KBM-7 (cell line): Measurements from ENCODE around the gene ACSBG1.
"Not testable (repeated sequence)": the region's sequence is repeated elsewhere in the genome, so short reads cannot be mapped to it uniquely, and the experiment has no call there.

Source experiments
- DNase-seq: peaks from one replicate; pipeline ENCODE4 v3.0.0-alpha.2; 2015
- in situ Hi-C: fragments of 300-500 bp; cut with MboI; formaldehyde crosslinking; loops from 2 replicates; pipeline ENCODE4 v1.14.3; 2020; ENCODE audit warnings: low sequenced_read_pairs, low pct_unique_long_range_greater_than_20kb, mixed read lengths

Gene ACSBG1

DNA sequence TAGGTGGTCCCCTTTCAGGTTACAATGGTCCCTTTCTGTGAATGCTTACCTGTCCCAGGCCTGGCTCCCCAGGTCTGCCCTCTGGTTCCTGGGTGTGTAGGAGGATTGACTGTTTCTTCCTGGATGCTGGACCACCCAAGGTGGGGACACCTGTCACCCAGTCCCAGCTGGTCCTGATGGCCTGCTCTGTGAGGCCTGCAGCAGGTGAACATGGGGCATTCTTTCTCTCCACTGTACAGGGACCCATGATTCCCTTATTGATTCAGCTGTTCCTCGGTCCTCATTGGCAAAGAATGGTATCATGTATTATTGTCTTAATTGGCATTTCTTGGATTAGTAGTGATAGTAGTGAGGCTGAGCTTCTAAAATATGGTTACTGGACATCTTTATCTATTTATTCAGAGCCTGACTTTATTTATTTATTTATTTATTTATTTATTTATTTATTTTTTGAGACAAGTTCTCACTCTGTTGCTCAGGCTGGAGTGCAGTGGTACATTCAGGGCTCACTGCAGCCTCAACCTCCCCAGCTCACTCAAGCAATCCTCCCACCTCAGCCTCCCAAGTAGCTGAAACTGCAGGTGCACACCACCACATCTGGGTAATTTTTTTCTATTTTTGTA is 21.2 kb upstream of the ACSBG1 start:
- DNase-seq: no peak
- in situ Hi-C loops: no loop called here

DNA sequence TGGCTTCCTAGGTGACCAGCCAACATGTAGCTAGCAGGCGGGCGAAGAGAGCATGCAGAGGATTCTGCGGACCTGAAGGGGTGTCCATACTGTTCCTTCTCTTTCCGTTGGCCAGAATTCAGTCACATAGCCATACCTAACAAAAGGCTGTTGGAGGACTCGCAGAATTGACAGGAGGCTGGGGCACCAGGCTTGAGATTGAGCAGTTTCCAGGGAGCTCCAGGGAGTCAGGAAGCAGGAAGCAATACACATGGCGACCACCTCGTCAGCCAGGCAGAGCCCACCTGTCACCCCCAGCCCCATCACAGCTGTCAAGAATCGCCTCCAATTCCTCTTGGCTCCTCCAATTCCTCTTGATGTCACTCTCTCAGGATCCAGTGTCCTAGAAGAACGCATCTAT is 16.8 kb upstream of the ACSBG1 start:
- in situ Hi-C loops: no loop called here
- no peak for DNase-seq

DNA sequence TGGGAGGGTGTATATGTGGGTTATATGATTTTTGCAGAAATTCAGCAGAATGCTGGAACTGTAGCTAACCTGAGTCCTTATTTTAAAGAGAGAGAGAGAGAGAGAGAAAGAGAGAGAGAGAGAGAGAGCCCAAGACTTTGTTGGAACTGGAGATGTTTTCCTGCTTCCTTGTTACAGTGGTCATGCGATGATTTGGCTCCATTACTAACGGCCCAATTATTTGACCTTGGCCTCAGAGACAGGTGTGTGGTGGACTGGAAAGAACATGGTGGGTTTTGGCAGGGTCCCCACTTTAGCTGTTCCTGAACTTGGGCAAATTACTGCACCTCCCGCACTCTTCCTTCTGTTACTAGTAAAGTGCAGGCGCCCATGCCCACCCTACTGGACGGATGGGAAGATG is 14.8 kb upstream of the ACSBG1 start:
- in situ Hi-C loops: loop anchor here (25.0 kb wide), 2 partner anchors 88 to 287 kb away; partner anchors contain the start of gene CRABP1
- DNase-seq: no peak

DNA sequence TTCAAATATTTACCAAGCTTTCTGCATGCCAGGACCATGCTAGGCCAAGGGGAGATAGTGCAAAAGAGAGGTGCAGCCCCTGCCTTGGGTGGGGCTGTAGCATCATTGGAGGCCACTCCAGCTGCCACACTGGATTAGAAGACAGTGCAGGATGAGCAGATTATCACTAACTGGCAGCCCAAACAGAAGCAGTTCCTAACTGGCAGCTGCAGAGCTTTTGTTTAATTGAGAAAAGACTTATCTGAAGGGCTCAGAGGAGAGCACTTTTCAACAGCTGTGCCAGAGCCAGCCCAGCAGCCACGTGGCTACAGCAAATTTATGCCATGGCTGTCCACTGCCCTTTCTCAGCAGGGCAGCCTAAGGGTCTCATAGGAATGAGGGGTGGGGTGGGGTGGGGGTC is 13.5 kb upstream of the ACSBG1 start:
- DNase-seq: no peak
- in situ Hi-C loops: loop anchor here (25.0 kb wide), 2 partner anchors 89 to 286 kb away; partner anchors contain the start of gene CRABP1

DNA sequence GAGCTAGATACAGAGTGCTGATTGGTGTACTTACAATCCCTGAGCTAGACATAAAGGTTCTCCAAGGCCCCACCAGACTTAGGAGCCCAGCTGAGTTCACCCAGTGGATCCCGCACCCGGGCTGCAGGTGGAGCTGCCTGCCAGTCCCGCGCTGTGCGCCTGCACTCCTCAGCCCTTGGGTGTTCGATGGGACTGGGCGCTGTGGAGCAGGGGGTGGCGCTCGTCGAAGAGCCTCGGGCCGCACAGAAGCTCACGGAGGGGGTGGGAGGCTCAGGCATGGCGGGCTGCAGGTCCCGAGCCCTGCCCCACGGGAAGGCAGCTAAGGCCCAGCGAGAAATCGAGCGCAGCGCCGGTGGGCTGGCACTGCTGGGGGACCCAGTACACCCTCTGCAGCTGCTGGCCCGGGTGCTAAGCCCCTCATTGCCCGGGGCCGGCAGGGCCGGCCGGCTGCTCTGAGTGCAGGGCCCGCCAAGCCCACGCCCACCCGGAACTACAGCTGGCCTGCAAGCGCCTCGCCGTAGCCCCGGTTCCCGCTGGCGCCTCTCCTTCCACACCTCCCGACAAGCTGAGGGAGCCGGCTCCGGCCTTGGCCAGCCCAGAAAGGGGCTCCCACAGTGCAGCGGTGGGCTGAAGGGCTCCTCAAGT is 11.7 kb upstream of the ACSBG1 start:
- not testable (repeated sequence) for DNase-seq
- in situ Hi-C loops: loop anchor here (25.0 kb wide), 2 partner anchors 91 to 284 kb away; partner anchors contain the start of gene CRABP1

DNA sequence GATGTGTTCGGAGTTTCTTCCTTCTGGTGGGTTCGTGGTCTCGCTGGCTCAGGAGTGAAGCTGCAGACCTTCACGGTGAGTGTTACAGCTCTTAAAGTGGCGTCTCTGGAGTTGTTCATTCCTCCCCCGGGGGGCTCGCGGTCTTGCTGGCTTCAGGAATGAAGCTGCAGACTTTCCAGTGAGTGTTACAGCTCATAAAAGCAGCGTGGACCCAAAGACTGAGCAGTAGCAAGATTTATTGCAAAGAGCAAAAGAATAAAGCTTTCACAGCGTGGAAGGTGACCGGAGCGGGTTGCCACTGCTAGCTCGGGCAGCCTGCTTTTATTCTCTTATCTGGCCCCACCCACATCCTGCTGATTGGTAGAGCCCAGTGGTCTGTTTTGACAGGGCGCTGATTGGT is 11.0 kb upstream of the ACSBG1 start:
- in situ Hi-C loops: loop anchor here (25.0 kb wide), 2 partner anchors 92 to 283 kb away; partner anchors contain the start of gene CRABP1
- DNase-seq: not testable (repeated sequence)

DNA sequence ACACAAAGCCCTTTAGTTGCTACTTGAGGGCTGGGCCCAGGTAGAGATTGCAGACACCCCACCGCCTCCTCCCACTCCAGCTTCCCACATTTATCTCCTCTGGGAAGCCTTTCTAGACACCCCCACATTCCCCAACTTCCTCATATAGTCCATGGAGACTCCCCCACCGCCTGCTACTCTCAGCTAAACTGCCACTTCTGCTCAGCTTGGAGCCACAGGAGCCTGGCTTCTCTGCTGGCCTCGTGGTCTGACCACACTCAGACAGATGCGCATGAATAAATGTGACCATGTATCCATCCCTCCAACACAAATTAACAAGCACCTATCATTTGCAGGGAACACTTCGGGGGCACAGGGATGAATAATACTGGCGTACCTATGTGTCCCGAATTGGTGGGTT is 10.5 kb upstream of the ACSBG1 start:
- in situ Hi-C loops: loop anchor here (25.0 kb wide), 2 partner anchors 92 to 283 kb away; partner anchors contain the start of gene CRABP1
- DNase-seq: peak; percentile 27

DNA sequence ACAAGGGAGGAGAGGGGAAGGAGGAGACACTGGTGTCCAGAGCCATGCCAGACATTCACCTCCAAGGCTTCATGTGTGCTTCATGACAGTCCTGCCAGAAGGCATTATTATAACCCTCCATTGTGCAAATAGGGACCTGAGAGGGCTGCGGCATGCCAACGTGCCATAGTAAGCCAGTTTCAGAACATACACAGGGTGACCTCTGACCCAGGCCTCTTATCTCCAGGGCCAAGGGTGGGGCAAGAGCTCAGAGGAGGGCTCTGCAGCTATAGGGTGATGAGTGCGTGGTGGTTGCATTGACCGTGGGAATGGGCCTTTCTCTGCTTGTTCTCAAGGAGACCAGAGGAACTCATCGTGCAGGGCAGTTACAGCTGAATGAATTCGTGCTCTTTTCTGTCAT is 9.7 kb upstream of the ACSBG1 start:
- in situ Hi-C loops: loop anchor here (25.0 kb wide), 2 partner anchors 93 to 282 kb away; partner anchors contain the start of gene CRABP1
- no peak for DNase-seq

DNA sequence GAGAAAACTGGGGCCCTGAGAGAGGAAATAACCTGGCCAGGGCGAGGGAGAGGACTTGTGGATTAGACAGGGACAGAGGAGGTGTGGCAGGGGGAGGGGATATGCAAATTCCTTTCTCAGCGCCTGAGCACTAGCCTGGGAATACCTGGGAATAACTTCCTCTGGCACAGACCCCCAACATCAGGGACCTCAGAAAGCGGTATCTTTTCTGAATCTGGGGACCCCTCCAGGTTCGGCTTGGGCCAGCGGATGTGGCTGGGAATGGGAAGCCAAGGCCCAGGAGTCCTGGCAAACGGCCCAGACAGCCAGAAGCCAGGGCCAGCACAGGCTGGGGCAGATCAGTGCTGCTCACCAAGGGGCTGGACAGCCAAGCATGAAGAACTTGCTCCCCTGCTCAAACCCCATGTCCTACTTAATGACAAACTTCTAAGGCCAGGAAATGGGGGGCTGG is 9.2 kb upstream of the ACSBG1 start:
- in situ Hi-C loops: loop anchor here (25.0 kb wide), 2 partner anchors 94 to 281 kb away; partner anchors contain the start of gene CRABP1
- no peak for DNase-seq

DNA sequence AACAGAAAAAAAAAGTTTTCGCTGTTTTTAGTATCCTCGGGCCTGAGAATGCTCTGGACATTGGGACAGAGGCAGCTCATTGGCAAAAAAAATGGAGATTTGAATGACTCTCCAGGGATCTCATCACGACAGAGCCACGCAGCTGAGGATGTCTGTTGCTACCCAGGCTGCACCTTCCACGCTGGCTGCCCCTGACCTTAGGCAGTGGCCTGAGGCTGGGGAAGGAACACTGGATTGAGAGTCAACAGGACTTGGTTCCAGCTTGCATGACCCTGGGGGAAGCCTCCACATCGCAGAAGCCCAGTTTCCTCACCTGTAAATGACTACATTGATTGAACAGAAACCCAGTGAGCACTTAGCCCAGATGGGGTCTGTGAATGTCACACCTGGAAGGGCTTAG is 8.7 kb upstream of the ACSBG1 start:
- in situ Hi-C loops: loop anchor here (25.0 kb wide), 2 partner anchors 94 to 281 kb away; partner anchors contain the start of gene CRABP1
- DNase-seq: no peak

DNA sequence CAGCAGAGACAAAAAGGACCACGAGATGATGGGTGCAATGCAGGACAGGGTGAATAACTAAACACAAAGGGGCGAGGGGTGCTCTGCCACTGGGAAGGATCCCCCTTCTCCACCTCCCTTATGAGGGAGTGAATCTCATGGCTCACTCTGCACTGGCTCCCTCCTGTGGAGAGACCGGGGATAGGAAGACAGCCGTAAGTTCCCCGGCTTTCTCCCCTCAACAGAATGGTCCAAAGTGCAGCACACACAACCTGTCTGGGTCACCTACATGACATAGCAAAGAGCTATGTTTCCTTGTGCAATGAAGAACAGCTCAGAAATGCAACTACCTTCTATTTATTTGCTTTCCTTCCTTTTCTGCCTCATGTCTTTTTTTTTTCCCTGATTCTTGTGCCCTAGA is 7.8 kb upstream of the ACSBG1 start:
- DNase-seq: peak; percentile 73
- in situ Hi-C loops: loop anchor here (25.0 kb wide), 2 partner anchors 95 to 280 kb away; partner anchors contain the start of gene CRABP1

DNA sequence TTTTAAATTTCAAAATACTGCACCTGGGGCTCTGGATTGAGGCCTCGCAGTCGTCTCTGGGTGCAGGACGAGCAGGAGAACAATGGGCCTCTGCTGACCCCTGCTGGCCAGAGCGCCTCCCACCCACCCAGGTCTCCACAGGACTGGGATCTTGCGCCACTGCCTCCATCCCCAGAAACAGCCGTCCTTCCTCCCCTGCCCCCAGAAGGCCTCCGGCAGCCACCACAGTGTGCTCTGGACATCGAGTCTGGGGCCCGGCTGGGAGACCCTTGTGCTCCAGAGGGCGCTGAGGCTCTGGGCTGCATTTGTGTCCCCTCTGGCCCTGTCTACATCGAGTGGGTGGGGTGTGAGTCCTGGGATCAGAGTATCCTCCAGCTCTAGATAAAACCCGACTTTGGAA is 6.7 kb upstream of the ACSBG1 start:
- in situ Hi-C loops: loop anchor here (25.0 kb wide), 2 partner anchors 96 to 279 kb away; partner anchors contain the start of gene CRABP1
- DNase-seq: peak; percentile 95

DNA sequence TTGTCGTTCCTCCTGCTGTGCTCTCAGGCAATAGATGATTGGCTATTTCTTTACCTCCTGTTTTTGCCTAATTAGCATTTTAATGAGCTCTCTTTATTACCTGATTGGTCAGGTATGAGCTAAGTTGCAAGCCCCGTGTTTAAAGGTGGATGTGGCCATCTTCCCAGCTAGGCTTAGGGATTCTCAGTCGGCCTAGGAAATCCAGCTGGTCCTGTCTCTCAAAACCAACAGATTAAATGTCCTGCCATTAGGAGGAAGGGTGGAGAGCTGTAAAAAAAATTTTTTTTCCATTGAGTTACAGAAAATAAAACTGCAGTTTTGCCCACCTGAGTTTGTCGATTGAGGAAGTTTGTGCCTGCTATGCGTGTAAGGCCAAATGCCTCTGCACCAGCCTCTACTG is 5.4 kb upstream of the ACSBG1 start:
- in situ Hi-C loops: loop anchor here (10.0 to 25.0 kb wide), 3 partner anchors 97 to 278 kb away; partner anchors contain the start of gene CRABP1

DNA sequence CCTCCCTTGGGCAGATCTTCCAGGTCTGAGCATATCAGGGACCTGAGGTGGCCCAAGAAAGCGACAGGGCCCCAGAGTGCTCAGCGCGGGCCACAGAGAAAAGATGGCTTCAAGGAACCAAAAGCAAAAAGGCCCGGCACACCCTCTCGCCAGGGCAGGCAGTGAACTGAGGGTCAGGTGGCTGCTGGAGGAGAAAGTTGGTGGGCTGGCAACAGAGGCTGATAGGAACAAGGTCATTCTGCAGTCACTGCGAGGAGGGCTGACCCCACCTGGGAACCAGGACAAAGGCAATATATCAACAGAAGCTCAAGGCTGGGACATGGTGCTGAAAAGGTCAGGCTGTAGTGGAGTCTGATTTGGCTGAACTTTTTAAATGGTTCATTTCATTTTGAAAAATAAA is 2.8 kb upstream of the ACSBG1 start:
- no peak for DNase-seq
- in situ Hi-C loops: loop anchor here (10.0 to 25.0 kb wide), 3 partner anchors 100 to 275 kb away; partner anchors contain the start of gene CRABP1

More for the DNA sequence above, 5.4 kb upstream of the ACSBG1 start:
- no peak for DNase-seq

DNA sequence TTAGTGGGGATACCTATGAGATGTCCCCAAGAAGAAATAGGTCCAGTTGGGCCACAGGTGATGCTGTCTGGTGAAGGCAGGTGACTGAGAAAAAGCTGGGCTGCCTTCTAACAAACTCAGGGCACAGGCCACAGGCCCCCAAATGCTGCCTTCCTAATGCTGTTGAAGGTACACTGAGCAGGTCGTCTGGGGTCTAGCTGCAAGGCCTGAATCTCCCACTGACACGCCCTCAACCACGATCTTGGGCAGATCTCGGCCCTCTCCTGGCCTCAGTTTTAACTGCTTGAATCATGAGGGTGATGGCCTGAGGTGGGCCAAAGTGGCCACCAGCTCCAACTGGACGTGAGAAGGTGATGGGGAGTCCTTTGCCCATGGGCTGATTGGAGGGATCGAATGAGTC is 2.1 kb upstream of the ACSBG1 start:
- no peak for DNase-seq
- in situ Hi-C loops: loop anchor here (10.0 to 25.0 kb wide), 3 partner anchors 101 to 274 kb away; partner anchors contain the start of gene CRABP1

DNA sequence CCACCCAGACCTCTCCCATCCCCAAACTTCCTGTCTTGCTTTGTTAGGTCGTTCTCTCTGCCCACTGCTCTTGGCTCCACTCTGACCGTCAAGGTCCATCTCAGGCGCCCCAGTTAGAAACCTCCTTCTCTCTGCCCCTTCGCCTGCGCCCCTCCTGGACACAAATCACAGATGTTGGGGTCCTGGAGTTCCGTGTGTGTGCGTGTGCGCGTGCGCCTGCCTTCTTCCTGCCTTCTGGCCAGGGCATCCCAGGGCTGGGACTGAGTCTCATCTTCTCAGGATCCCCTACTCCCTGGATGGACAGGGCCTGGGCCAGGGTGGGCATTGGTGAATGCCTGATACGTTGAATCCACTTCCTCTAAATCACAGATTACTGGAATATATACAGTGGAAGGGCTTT is 869 bp downstream of the ACSBG1 start:
- DNase-seq: no peak
- in situ Hi-C loops: loop anchor here (10.0 to 25.0 kb wide), 3 partner anchors 104 to 271 kb away; partner anchors contain the start of gene CRABP1

DNA sequence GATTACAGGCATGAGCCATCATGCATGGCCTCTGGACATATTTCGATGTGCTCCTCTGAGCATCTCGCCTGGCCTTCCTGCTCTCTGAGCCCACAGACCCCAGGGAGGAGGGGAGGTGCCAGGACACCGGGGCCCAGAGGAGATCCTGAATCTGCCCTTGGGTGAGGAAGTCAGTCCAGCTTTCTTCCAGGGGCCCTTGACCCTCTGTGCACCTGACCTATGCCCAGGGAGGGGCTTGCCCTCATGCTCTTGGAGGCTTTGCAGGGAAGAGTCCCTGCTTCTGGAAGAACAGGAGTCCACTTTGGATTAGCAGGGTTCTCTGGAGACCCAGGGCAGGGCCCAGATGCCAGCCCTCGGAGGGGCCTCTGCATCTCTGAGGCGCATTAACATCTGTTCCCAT is 1.4 kb downstream of the ACSBG1 start:
- in situ Hi-C loops: loop anchor here (10.0 to 25.0 kb wide), 3 partner anchors 104 to 271 kb away; partner anchors contain the start of gene CRABP1
- DNase-seq: no peak

DNA sequence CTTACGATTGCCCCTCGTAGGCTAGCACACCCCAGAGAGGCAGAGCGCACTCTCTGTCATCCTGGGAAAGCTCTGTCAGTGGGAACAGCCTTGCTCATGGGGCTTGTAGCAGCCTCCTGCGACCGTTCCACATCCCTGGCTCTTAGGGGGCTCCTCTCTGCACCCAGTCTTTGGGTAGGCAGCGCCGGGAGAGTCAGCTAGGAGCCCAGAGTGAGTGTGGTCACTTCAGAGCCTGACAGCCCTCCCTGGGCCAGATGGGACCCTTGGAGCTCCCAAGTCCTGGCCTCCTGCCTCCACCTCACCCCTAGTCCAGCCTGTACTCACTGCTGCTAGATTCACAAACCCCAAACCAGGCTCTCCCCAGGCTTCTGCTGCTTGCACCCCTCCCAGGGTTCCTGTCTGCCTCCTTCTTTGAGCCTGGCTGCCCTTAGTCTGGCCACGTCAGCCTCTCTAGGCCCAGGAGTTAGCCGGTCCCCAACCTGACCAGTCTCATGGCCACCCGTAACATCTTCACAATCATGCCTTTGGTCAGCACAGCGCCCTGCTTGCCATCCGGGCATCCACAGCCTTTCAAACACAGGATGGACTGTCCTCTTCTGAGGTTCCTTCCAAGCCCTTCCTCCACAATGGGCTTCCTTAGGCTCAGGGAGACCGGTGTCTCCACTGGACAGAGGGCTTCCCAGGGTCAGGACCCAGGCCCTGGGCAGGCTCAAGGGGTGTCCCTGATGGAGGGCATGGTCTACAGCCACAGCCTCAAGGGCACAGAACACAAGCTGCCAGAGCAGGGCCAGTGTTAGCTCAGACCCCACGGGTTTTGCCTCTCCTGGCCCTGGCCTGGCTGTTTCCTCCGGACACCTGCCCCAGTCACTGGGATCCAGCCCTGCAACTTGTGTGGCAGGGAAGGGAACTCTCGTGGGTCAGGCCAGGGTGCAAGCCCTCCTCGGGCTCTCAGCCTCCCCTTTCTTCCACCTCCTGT is 4.6 kb downstream of the ACSBG1 start:
- no peak for DNase-seq
- in situ Hi-C loops: loop anchor here (10.0 to 25.0 kb wide), 3 partner anchors 108 to 267 kb away; partner anchors contain the start of gene CRABP1
